ENCODE data around the gene ZBTB20.

DNA sequence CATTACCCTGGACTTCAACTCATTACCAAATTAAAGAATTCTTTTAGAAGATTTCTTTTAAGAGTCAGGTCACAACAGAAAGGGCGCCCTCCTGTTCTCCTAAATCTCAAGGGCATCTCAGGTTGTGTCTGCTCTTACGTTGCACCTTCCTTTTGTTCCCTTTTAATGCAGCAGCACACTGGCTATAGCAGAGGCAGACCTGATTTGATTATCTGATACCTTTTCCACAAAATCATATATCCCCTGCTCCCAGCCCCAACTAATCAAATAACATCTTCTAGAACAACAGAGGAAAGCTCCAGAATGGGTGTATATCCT, 813.2 kb downstream of the ZBTB20 start:
- TF ChIP-seq, protein P1, sequence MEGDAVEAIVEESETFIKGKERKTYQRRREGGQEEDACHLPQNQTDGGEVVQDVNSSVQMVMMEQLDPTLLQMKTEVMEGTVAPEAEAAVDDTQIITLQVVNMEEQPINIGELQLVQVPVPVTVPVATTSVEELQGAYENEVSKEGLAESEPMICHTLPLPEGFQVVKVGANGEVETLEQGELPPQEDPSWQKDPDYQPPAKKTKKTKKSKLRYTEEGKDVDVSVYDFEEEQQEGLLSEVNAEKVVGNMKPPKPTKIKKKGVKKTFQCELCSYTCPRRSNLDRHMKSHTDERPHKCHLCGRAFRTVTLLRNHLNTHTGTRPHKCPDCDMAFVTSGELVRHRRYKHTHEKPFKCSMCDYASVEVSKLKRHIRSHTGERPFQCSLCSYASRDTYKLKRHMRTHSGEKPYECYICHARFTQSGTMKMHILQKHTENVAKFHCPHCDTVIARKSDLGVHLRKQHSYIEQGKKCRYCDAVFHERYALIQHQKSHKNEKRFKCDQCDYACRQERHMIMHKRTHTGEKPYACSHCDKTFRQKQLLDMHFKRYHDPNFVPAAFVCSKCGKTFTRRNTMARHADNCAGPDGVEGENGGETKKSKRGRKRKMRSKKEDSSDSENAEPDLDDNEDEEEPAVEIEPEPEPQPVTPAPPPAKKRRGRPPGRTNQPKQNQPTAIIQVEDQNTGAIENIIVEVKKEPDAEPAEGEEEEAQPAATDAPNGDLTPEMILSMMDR (IDR thresholded peaks at IDR 0.05; ENCODE audit: low read depth, low read length) = no peak
- TF ChIP-seq EZH2phosphoT487 (IDR thresholded peaks at IDR 0.05; ENCODE audit: low read depth) = no peak

All from OCI-LY3 (cell line).